HUES48 (cell line): ENCODE data around the gene TAOK3.
"Not testable (repeated sequence)": the region's sequence is repeated elsewhere in the genome, so short reads cannot be mapped to it uniquely, and the experiment has no call there.

Experiments
- H3K27ac ChIP-seq: one replicate; pipeline ENCODE4 v1.7.0; 2013; ENCODE audit warnings: low read depth, low read length, inconsistent platforms
- H3K27me3 ChIP-seq: 2 replicates; pipeline ENCODE4 v1.6.1; 2013; ENCODE audit warnings: mild to moderate bottlenecking, low read length; ENCODE audit not compliant: control insufficient read depth, insufficient read depth
- H3K36me3 ChIP-seq: 2 replicates; pipeline ENCODE4 v1.6.1; 2013; ENCODE audit warnings: low read length; ENCODE audit not compliant: control insufficient read depth, insufficient read depth
- H3K4me1 ChIP-seq: 2 replicates; pipeline ENCODE4 v1.6.1; 2013; ENCODE audit warnings: mild to moderate bottlenecking, low read length; ENCODE audit not compliant: control insufficient read depth, insufficient read depth
- H3K4me3 ChIP-seq: 2 replicates; pipeline ENCODE4 v1.5.1; 2013; ENCODE audit warnings: mild to moderate bottlenecking, low read depth, low read length
- H3K9ac ChIP-seq: 2 replicates; pipeline ENCODE4 v1.6.1; 2013; ENCODE audit warnings: mild to moderate bottlenecking, low read depth, low read length, moderate library complexity
- H3K9me3 ChIP-seq: 2 replicates; pipeline ENCODE4 v1.6.1; 2013; ENCODE audit warnings: low read length; ENCODE audit not compliant: control insufficient read depth, insufficient read depth

TAOK3 gene

GRCh38 chr12:118317729-118318128 is 55.0 kb downstream of the TAOK3 start:
- Histone ChIP-seq H3K27ac (no peak overlapping the region), H3K9ac (no peak overlapping the region), H3K36me3 (no peaks in the 10 kb centered on the region), H3K9me3 (no peaks in the 10 kb centered on the region), H3K4me3 (no peak overlapping the region), H3K4me1 (no peaks in the 10 kb centered on the region), H3K27me3 (no peaks in the 10 kb centered on the region)

DNA sequence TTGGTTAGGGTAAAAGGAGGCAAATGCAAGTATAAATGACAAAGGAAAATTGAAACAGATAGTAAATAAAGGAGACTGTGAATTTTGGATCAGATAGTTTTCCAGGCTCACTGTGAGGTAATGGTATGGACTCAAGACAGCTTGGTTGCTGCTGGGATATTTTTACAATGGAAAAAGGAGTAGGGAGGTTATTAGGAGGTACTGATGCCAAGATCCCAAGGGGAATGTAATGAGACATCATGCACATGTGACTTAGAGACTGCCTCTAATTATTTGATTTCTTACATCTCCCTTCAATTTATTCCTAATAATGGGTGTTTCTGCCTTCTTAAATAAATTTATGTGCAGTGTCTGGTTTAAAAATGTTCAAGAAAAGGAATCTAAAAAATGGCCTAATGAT is 56.9 kb downstream of the TAOK3 start:
- Histone ChIP-seq H3K27me3 (no peaks in the 10 kb centered on the region), H3K9me3 (no peaks in the 10 kb centered on the region), H3K4me1 (no peaks in the 10 kb centered on the region), H3K4me3 (no peak overlapping the region), H3K36me3 (no peaks in the 10 kb centered on the region), H3K27ac (no peak overlapping the region), H3K9ac (no peak overlapping the region)

DNA sequence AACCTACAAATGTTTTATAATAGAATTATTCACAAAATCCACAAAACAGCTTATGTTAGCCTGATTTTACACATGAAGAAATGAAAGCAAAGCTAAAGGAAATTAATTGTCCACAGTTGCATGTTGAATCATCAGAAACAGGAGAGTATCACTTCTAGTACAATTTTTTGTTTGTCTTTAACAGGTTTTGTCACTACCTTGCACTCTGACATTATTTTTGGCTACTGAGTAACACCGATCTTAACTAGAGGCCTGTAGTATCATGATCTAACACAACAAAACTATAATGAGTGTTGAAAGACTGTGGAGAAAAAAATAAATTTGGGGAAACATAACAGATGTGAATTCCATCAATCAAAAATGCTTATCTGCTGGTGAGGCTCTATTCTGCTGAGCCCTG is 60.1 kb downstream of the TAOK3 start:
- Histone ChIP-seq H3K4me3 (no peak overlapping the region), H3K27ac (no peak overlapping the region), H3K27me3 (no peaks in the 10 kb centered on the region), H3K36me3 (no peaks in the 10 kb centered on the region), H3K4me1 (peaks cover 6% of the 10 kb centered on the region; the same call in 1 of the 2 replicates), H3K9ac (no peak overlapping the region), H3K9me3 (no peaks in the 10 kb centered on the region)

- H3K9me3 ChIP-seq = no peaks in the 10 kb centered on the region
- H3K9ac ChIP-seq = no peak overlapping the region
- no peak overlapping the region for H3K27ac ChIP-seq
- peaks cover 12% of the 10 kb centered on the region; the same call in 1 of the 2 replicates for H3K4me1 ChIP-seq
- H3K27me3 ChIP-seq = no peaks in the 10 kb centered on the region
- H3K36me3 ChIP-seq = no peaks in the 10 kb centered on the region
- H3K4me3 ChIP-seq = no peak overlapping the region
Measured at GRCh38 chr12:118311666-118312065, 61.0 kb downstream of the TAOK3 start.

GRCh38 chr12:118310320-118310719 is 62.4 kb downstream of the TAOK3 start:
- no peaks in the 10 kb centered on the region for H3K36me3 ChIP-seq
- no peak overlapping the region for H3K9ac ChIP-seq
- no peaks in the 10 kb centered on the region for H3K9me3 ChIP-seq
- H3K4me1 ChIP-seq = peaks cover 12% of the 10 kb centered on the region; the same call in 1 of the 2 replicates
- no peaks in the 10 kb centered on the region for H3K27me3 ChIP-seq
- no peak overlapping the region for H3K27ac ChIP-seq
- H3K4me3 ChIP-seq = no peak overlapping the region

DNA sequence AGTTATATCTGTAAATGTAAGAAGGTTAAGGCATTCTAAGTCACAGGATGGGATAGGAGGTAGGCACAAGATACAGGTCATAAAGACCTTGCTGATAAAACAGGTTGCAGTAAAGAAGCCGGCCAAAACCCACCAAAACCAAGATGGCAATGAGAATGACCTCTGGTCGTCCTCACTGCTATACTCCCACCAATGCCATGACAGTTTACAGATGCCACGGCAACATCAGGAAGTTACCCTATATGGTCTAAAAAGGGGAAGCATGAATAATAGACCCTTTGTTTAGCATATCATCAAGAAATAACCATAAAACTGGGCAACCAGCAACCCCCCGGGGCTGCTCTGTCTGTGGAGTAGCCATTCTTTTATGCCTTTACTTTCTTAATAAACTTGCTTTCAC is 64.7 kb downstream of the TAOK3 start:
- not testable (repeated sequence) for H3K9ac ChIP-seq

GRCh38 chr12:118307069-118307954 is 65.4 kb downstream of the TAOK3 start:
- Histone ChIP-seq H3K9me3 (no peaks in the 10 kb centered on the region), H3K36me3 (no peaks in the 10 kb centered on the region), H3K4me3 (no peak overlapping the region), H3K9ac (no peak overlapping the region), H3K27ac (no peak overlapping the region), H3K4me1 (peaks cover 12% of the 10 kb centered on the region; the same call in 1 of the 2 replicates), H3K27me3 (no peaks in the 10 kb centered on the region)

More for the DNA sequence above, 64.7 kb downstream of the TAOK3 start:
- H3K4me1 ChIP-seq = peaks cover 12% of the 10 kb centered on the region; the same call in 1 of the 2 replicates
- not testable (repeated sequence) for H3K27ac ChIP-seq, H3K9me3 ChIP-seq, H3K4me3 ChIP-seq, H3K27me3 ChIP-seq, H3K36me3 ChIP-seq

DNA sequence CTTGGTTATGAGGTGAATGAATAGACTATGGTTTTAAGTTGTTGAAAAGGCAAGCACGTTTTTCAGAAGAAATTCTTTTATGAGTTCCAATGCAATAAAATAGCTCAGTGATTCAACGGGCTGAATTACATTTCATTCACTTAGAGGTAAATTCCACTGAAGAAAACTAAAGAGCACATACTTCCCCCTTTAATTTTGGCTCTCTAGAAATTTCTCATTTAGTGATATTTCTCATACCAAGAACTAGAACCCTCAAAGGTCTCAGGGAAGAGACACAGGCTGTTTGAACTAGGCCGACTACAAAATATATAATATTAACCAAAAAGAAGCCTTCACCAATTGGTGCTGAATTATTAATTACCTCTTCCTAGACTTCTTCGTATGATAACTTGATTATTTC is 68.6 kb downstream of the TAOK3 start:
- Histone ChIP-seq H3K4me3 (no peak overlapping the region), H3K27me3 (no peaks in the 10 kb centered on the region), H3K9me3 (no peaks in the 10 kb centered on the region), H3K9ac (no peak overlapping the region), H3K36me3 (no peaks in the 10 kb centered on the region), H3K4me1 (peaks cover 17% of the 10 kb centered on the region; the same call in 1 of the 2 replicates), H3K27ac (no peak overlapping the region)

DNA sequence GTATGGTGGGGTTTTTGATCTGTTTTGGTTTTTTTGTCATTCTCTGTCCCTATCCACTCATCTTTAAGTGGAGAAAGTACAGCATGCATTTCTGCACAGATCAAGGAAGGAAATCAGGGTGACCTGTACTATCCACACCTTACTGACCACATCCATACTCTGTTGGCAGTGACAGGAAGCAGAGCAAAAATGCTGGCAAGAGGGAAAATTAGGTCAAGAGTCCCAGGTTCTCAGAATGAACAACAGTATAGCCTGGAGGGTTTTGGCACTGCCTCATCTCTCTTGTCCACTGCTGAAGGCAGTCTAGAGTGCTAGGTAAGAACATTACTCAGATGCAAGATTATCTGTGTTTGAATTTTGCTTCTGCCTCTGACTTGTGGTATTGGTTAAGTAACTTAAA is 70.7 kb downstream of the TAOK3 start:
- H3K36me3 ChIP-seq = no peaks in the 10 kb centered on the region
- no peak overlapping the region for H3K4me3 ChIP-seq
- no peaks in the 10 kb centered on the region for H3K9me3 ChIP-seq
- H3K27ac ChIP-seq = no peak overlapping the region
- H3K9ac ChIP-seq = no peak overlapping the region
- no peaks in the 10 kb centered on the region for H3K27me3 ChIP-seq
- H3K4me1 ChIP-seq = peaks cover 5% of the 10 kb centered on the region; the same call in 1 of the 2 replicates

DNA sequence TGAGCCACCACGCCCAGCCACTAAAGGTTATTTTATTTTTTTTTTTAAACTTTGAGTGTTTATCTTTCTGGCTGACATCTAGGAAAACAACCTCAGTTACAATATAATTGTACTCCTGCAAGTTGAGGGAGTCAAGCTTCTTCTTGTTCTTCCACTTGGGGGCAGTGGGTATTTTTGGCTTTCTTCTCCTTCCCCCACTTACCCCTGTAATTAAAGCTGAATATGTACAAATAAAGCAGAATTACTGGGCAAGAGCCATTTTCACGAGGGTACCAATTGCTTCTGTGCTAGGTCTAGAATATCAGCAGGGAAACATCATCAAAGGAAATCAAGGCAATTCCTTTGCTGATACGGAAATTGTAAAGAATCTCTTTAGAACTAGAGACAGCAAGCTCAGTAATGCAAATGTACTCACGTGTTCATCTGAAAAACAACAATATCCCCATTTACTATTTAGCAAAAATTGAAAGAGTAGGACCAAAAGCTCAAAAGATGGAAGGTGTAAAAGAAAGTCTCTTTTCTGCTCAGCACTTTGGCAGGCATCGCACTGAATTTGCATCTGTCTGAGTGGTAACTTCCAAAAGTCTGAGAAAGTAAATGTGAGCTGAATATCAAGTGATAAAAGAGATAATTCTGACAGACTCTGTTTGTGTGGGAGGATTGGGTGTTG is 72.8 kb downstream of the TAOK3 start:
- H3K27ac ChIP-seq = no peak overlapping the region
- H3K4me1 ChIP-seq = peaks cover 5% of the 10 kb centered on the region; the same call in 1 of the 2 replicates
- no peak overlapping the region for H3K9ac ChIP-seq
- H3K27me3 ChIP-seq = no peaks in the 10 kb centered on the region
- H3K9me3 ChIP-seq = no peaks in the 10 kb centered on the region
- no peaks in the 10 kb centered on the region for H3K36me3 ChIP-seq
- no peak overlapping the region for H3K4me3 ChIP-seq

DNA sequence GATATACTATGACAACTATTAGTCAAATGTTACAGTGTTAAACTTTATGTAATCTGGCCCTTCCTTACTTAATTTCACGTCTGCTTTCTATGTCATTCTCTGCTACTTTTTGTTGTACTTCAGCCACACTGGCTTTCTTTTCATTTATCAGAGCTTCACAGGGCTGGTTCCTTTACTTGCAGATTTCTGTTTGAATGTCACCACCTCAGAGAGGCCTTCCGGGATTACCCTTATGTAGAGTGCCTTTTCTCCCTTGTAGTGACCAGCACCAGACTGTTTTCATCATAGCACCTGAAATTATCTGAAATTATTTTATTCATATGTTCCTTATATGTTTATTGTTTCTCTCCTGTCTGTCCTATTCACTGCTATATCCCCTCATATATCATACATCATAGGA is 75.4 kb downstream of the TAOK3 start:
- no peak overlapping the region for H3K9ac ChIP-seq
- H3K36me3 ChIP-seq = no peaks in the 10 kb centered on the region

More for the DNA sequence above, 75.4 kb downstream of the TAOK3 start:
- Histone ChIP-seq H3K4me1 (peaks cover 5% of the 10 kb centered on the region; the same call in 1 of the 2 replicates), H3K27ac (no peak overlapping the region), H3K4me3 (no peak overlapping the region), H3K9me3 (no peaks in the 10 kb centered on the region), H3K27me3 (no peaks in the 10 kb centered on the region)
